ENCODE results near the gene KEL.

KEL gene

GRCh38 chr7:142896741-142897379 is 65.3 kb downstream of the KEL start:
- no peak for DNase-seq

GRCh38 chr7:142896151-142896550 is 66.0 kb downstream of the KEL start:
- no peak for DNase-seq

DNA sequence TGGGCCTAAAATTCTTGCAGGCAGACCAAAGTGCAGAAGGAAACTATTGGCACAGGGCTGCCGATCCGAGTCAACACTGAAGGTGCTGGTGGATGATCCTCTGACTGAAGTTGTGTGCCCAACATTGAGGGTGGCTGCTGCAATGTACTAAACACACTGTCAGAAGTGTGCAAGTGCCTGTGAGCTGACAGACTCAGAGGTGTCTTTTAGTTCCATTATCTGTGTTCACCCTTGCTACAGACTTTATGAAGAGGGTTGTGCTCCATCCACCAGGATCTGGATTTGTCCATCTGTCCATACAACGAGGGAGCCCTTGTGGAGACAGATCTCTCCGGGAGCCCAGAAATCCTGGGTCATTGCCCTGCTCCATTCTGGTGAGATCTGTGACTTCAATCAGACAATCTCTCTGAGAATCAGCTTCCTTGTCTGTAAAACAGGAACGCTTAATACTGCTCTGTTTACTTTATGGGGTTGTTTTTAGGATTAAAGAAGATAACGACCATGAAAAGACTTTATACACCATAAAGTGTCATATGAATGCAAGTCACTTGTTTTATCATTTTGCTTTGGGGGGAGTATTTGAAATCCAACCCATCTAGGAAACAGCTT is 67.1 kb downstream of the KEL start:
- DNase-seq, result no peak

DNA sequence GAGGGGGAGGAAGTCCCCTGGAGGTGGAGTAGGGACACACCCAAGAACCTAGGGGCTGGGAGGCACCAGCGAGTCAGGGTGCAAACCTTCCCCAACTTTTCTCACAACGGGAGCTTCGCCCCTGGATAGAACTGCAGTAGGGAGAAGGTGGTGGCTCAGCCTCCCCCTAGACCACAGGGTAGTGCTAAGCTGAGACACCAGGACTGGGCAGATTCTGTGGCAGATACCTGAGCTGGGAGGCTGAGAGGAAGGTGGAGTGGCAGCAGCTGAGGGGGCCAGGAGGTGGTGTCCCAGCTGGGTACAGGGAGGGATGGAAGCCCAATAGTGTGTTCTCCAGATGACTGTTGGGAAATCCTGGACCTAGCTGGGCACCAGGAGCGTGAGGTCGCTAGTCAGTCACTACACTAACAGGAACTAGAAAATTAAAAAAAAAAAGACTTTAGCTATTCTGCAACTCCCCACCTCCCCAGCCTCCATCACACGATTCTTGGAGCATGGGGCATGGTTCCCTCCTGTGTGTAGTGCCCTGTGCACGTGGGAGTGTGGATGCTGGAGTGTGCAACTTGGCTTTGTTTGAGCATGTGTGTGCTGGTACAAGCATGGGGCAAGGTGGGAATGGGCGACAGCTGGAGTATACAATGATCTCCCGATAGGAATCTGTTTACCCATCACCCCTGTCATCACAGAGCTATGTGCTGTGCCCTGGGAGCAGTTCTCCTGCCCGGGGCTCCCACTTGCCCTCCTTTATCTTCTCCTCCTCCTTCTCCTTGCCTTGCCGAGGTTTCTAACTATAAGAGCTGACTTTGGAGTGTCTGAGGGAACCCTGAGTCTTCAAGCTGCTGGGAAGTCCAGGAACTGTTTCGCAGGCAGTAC is 67.8 kb downstream of the KEL start:
- DNase-seq, result no peak

DNA sequence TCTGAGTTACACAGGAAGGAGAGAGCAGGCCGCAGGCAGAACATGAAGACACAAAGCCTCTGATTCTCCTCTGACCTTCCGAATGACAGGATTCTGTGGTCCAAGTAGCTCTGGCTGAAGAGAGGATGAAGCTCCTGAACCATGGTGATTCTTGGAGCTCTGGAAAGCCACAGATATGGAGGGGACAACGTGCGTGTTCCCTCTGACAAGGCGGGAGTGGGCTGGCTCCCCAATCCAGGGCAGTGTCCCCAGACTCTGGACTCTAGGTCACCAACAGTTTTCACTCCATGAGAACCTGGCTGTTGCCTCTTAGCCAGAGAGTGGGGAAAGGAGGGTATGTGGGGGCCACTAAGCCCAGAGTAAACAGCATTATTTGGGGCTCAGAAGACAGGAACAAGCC is 69.2 kb downstream of the KEL start:
- no peak for DNase-seq

DNA sequence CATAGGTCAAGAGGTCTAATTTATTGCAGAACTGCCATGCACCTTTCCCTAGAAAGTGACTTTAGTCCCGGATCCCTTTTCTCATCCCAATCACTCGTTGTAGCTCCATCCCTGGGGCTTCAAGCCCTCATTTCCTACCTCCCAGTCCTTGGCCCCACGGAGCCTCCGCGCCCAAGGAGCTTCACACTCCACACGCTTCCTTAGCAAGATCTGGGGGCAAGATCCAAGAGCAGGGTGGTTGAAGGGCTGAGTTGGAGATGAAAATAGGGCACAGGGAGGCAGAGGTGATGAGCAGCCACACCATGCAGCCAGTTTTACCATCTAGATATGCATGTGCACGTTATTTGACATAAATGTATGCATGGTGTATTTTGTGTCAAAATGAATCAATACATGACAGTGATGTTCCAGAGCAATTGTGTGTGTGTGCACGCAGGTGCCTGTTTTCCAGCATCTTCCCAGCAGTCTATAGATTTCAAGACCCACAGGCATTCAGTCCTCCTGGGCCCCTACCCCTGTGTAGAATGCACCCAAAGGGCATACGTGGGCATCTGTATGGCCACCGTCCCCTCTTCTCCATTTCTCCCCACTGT is 70.6 kb downstream of the KEL start:
- no peak for DNase-seq
